H1 (cell line): ENCODE results near the gene CD244. TPM values are rescaled to one million over a fixed set of nuclear protein-coding genes. Genes with fewer than 3 reads are reported as not detected.
A peak's percentile ranks its signal among the peaks of the same experiment; 100 is the strongest.

Experiments
- CTCF ChIA-PET: fragments of 300-600 bp; sonication (Branson Sonifier 250); formaldehyde crosslinking; loops from one replicate; lab custom pipeline; 2021; ENCODE audit not compliant: partially characterized antibody; lab: Charles Lee
- POLR2A ChIA-PET: fragments of 300-600 bp; sonication (Branson Sonifier 250); formaldehyde crosslinking; loops from one replicate; lab custom pipeline; 2021; ENCODE audit warnings: inconsistent platforms; ENCODE audit not compliant: partially characterized antibody; lab: Charles Lee
- DNase-seq, 2 experiments: peaks; one replicate each; pipeline versions ENCODE4 v3.0.0 to v3.0.0-alpha.2; 2010 to 2022; ENCODE audit warnings: low spot score in 2 of 2, low read depth in 1 of 2, mixed read lengths in 1 of 2
- FAIRE-seq: peaks from 2 replicates; lab custom pipeline; 2011; peaks lifted over from hg19 to GRCh38; lab: Jason Lieb, UNC
- H2AFZ ChIP-seq: 2 replicates; pipeline ENCODE4 v1.8.1; 2012; ENCODE audit warnings: low read length, inconsistent platforms
- H2AK5ac ChIP-seq: 2 replicates; pipeline ENCODE4 v1.6.1; 2013; ENCODE audit warnings: low read depth, low read length
- H2BK120ac ChIP-seq: replicated peaks from 2 replicates; pipeline ENCODE3; 2013; ENCODE audit warnings: low read depth, low read length, inconsistent platforms
- H2BK12ac ChIP-seq: 2 replicates; pipeline ENCODE4 v1.6.1; 2013; ENCODE audit warnings: low read depth, low read length
- H2BK15ac ChIP-seq: 2 replicates; pipeline ENCODE4 v1.6.1; 2013; ENCODE audit warnings: low read length
- H2BK20ac ChIP-seq: 2 replicates; pipeline ENCODE4 v1.6.1; 2013; ENCODE audit warnings: low read length
- H2BK5ac ChIP-seq: 2 replicates; pipeline ENCODE4 v1.6.1; 2013; ENCODE audit warnings: low read depth, low read length
- H3K14ac ChIP-seq: 2 replicates; pipeline ENCODE4 v1.6.1; 2013; ENCODE audit warnings: inconsistent platforms; ENCODE audit not compliant: insufficient read length
- H3K18ac ChIP-seq: 2 replicates; pipeline ENCODE4 v1.6.1; 2013; ENCODE audit warnings: low read length; ENCODE audit errors: extremely low read depth
- H3K23ac ChIP-seq: 2 replicates; pipeline ENCODE4 v1.6.1; 2013; ENCODE audit warnings: inconsistent platforms; ENCODE audit not compliant: insufficient read length
- H3K23me2 ChIP-seq: 2 replicates; pipeline ENCODE4 v1.6.1; 2013; ENCODE audit warnings: low read depth, low read length
- H3K27ac ChIP-seq: 2 replicates; pipeline ENCODE4 v1.6.1; 2011; ENCODE audit warnings: low read depth, low read length, inconsistent platforms
- H3K27me3 ChIP-seq, 4 experiments: replicated peaks in 1 of 4; 1 replicate in 1 of 4; 2 replicates in 3 of 4; pipeline versions ENCODE4 v1.6.1 to v1.8.1; 2011 to 2013; ENCODE audit warnings: low read length in 3 of 4, mild to moderate bottlenecking in 3 of 4, inconsistent platforms in 2 of 4, mixed read lengths in 2 of 4, moderate library complexity in 1 of 4; ENCODE audit not compliant: control insufficient read depth in 3 of 4, insufficient read depth in 3 of 4; ENCODE audit errors: extremely low read depth in 1 of 4
- H3K36me3 ChIP-seq, 4 experiments: 2 replicates each; pipeline versions ENCODE4 v1.6.1 to v1.8.1; 2011 to 2013; ENCODE audit warnings: mild to moderate bottlenecking in 4 of 4, low read length in 3 of 4, moderate library complexity in 2 of 4, control low read depth in 1 of 4, inconsistent platforms in 1 of 4; ENCODE audit not compliant: insufficient read depth in 4 of 4, control insufficient read depth in 2 of 4
- H3K4ac ChIP-seq: replicated peaks from 2 replicates; pipeline ENCODE3; 2013; ENCODE audit warnings: low read length, low read depth, mixed read lengths, inconsistent platforms; ENCODE audit not compliant: insufficient read length
- H3K4me1 ChIP-seq, 4 experiments: replicated peaks in 1 of 4; 1 replicate in 1 of 4; 2 replicates in 3 of 4; pipeline versions ENCODE4 v1.6.1 to v1.8.1; 2011 to 2013; ENCODE audit warnings: low read length in 3 of 4, inconsistent platforms in 2 of 4, mixed read lengths in 1 of 4; ENCODE audit not compliant: insufficient read depth in 4 of 4, control insufficient read depth in 3 of 4
- H3K4me2 ChIP-seq, 2 experiments: 2 replicates each; pipeline versions ENCODE4 v1.6.1 to v1.8.1; 2011 to 2013; ENCODE audit warnings: low read depth in 2 of 2, low read length in 2 of 2, control low read depth in 1 of 2, inconsistent platforms in 1 of 2, mild to moderate bottlenecking in 1 of 2; ENCODE audit not compliant: insufficient read depth in 1 of 2
- H3K4me3 ChIP-seq, 4 experiments: fragments of 200-600, 300-600 bp in 1 of 4; sonication (generic), shearing (Covaris generic), sonication (Bioruptor Twin) in 1 of 4; 2 replicates each; pipeline versions ENCODE4 v1.5.1 to v1.8.1; 2011 to 2016; ENCODE audit warnings: low read length in 4 of 4, low read depth in 3 of 4, control low read depth in 2 of 4, inconsistent platforms in 2 of 4, mild to moderate bottlenecking in 2 of 4, mixed read lengths in 1 of 4, moderate library complexity in 1 of 4; ENCODE audit not compliant: insufficient read depth in 2 of 4; ENCODE audit errors: extremely low read depth in 1 of 4
- H3K56ac ChIP-seq: replicated peaks from 2 replicates; pipeline ENCODE3; 2013; ENCODE audit warnings: low read depth, mild to moderate bottlenecking, mixed read lengths, low read length, inconsistent platforms; ENCODE audit not compliant: insufficient read length
- H3K79me1 ChIP-seq: 2 replicates; pipeline ENCODE4 v1.6.1; 2013; ENCODE audit warnings: low read depth, low read length, control low read depth
- H3K79me2 ChIP-seq, 2 experiments: 2 replicates each; pipeline versions ENCODE4 v1.6.1 to v1.8.1; 2012 to 2013; ENCODE audit warnings: low read length in 2 of 2, mild to moderate bottlenecking in 2 of 2, inconsistent platforms in 1 of 2; ENCODE audit not compliant: insufficient read depth in 2 of 2, control insufficient read depth in 1 of 2
- H3K9ac ChIP-seq, 4 experiments: replicated peaks in 1 of 4; 1 replicate in 1 of 4; 2 replicates in 3 of 4; pipeline versions ENCODE4 v1.6.1 to v1.8.1; 2011 to 2013; ENCODE audit warnings: low read depth in 3 of 4, low read length in 3 of 4, control low read depth in 2 of 4, mild to moderate bottlenecking in 2 of 4, moderate library complexity in 2 of 4, inconsistent platforms in 1 of 4; ENCODE audit errors: extremely low read depth in 1 of 4
- H3K9me3 ChIP-seq, 2 experiments: 2 replicates each; pipeline versions ENCODE4 v1.6.1 to v1.8.1; 2012 to 2013; ENCODE audit warnings: mild to moderate bottlenecking in 2 of 2, moderate library complexity in 2 of 2, control low read depth in 1 of 2, inconsistent platforms in 1 of 2, low read depth in 1 of 2, low read length in 1 of 2, mixed read lengths in 1 of 2; ENCODE audit not compliant: insufficient read depth in 2 of 2
- H4K20me1 ChIP-seq, 2 experiments: replicated peaks in 1 of 2; 2 replicates each; pipeline versions ENCODE3 to v1.8.1; 2011 to 2013; ENCODE audit warnings: inconsistent platforms in 2 of 2, low read length in 2 of 2, mild to moderate bottlenecking in 1 of 2; ENCODE audit not compliant: insufficient read depth in 2 of 2, control insufficient read depth in 1 of 2
- H4K5ac ChIP-seq: 2 replicates; pipeline ENCODE4 v1.6.1; 2013; ENCODE audit warnings: low read length, low read depth, mixed read lengths, inconsistent platforms; ENCODE audit not compliant: insufficient read length
- H4K8ac ChIP-seq: 2 replicates; pipeline ENCODE4 v1.8.0; 2013; ENCODE audit warnings: mild to moderate bottlenecking, moderate library complexity, low read length, inconsistent platforms; ENCODE audit not compliant: insufficient read depth; ENCODE audit errors: extremely low read depth
- H4K91ac ChIP-seq: replicated peaks from 2 replicates; pipeline ENCODE3; 2013; ENCODE audit warnings: low read length, mixed read lengths, inconsistent platforms; ENCODE audit not compliant: insufficient read length
- BCL11A ChIP-seq, 2 experiments: IDR thresholded peaks; one replicate each; pipeline ENCODE4 v1.6.1; 2011; ENCODE audit warnings: low read depth in 2 of 2, low read length in 2 of 2, mild to moderate bottlenecking in 2 of 2
- CTCF ChIP-seq, 3 experiments: IDR thresholded peaks; 1 replicate in 2 of 3; 2 replicates in 1 of 3; pipeline versions ENCODE4 v1.5.1 to v1.6.1; 2011; ENCODE audit warnings: low read length in 3 of 3, mild to moderate bottlenecking in 3 of 3, inconsistent platforms in 2 of 3, low read depth in 1 of 3, moderate library complexity in 1 of 3; ENCODE audit not compliant: insufficient read depth in 1 of 3; ENCODE audit errors: control extremely low read depth in 1 of 3
- EZH2 ChIP-seq: fragments of 200-600 bp; sonication (generic); IDR thresholded peaks from 2 replicates; pipeline ENCODE4 v1.7.1; 2012; ENCODE audit warnings: low read depth, mild to moderate bottlenecking, moderate library complexity, low read length, inconsistent platforms; ENCODE audit not compliant: severe bottlenecking
- JUND ChIP-seq: IDR thresholded peaks from 2 replicates; pipeline ENCODE4 v1.6.1; 2011; ENCODE audit warnings: mild to moderate bottlenecking, improper control_type of control experiment, low read length
- POLR2A ChIP-seq, 2 experiments: IDR thresholded peaks; 1 replicate in 1 of 2; 2 replicates in 1 of 2; pipeline ENCODE4 v1.6.1; 2011; ENCODE audit warnings: low read depth in 2 of 2, low read length in 2 of 2, mild to moderate bottlenecking in 2 of 2; ENCODE audit errors: control extremely low read depth in 1 of 2
- SIN3A ChIP-seq, 2 experiments: IDR thresholded peaks in 1 of 2; conservative IDR thresholded peaks in 1 of 2; 2 replicates each; pipeline ENCODE4 v1.6.1; 2011 to 2012; ENCODE audit warnings: low read length in 2 of 2, improper control_type of control experiment in 1 of 2, low read depth in 1 of 2, mild to moderate bottlenecking in 1 of 2
- TAF7 ChIP-seq: optimal IDR thresholded peaks from 2 replicates; pipeline ENCODE3; 2011; ENCODE audit warnings: low read depth, mild to moderate bottlenecking, inconsistent platforms, low read length, moderate library complexity, borderline replicate concordance
- TCF12 ChIP-seq: IDR thresholded peaks from 2 replicates; pipeline ENCODE4 v1.6.1; 2011; ENCODE audit warnings: low read depth, mild to moderate bottlenecking, low read length
- YY1 ChIP-seq: IDR thresholded peaks from 2 replicates; pipeline ENCODE4 v1.6.1; 2011; ENCODE audit warnings: low read depth, mild to moderate bottlenecking, low read length
- ZNF274 ChIP-seq: IDR thresholded peaks from 2 replicates; pipeline ENCODE4 v1.7.0; 2012; ENCODE audit warnings: low read length, borderline replicate concordance; ENCODE audit errors: extremely low read depth
- WGBS, 2 experiments: shearing (Covaris generic) in 1 of 2; methylation state at CpG; one replicate each; pipeline versions ENCODE4 v1.1.6 to v1.1.7; 2013 to 2015; ENCODE audit warnings: low lambda C conversion rate in 2 of 2, mixed read lengths in 2 of 2, inconsistent platforms in 1 of 2, low coverage in 1 of 2, missing lambda C conversion rate in 1 of 2; ENCODE audit not compliant: insufficient replicate concordance in 2 of 2, insufficient coverage in 1 of 2, insufficient read length in 1 of 2; ENCODE audit errors: extremely low coverage in 1 of 2, missing lambda C conversion rate in 1 of 2; 5-methylcytosine and 5-hydroxymethylcytosine counted together
- polyA plus RNA-seq, 7 experiments: library from polyadenylated mRNA; depleted of rRNA in 3 of 7; stranded (reverse) in 5 of 7; unstranded in 2 of 7; fragments of >200 nt in 5 of 7; fragments of 200-250 nt in 2 of 7; gene quantifications; 1 replicate in 5 of 7; 2 replicates in 1 of 7; 4 replicates in 1 of 7; pipeline versions ENCODE4 v1.2.1 to v1.2.3, GENCODE V29; 2011 to 2013; ENCODE audit warnings: missing spikeins in 2 of 7, mixed read lengths in 2 of 7
- total RNA-seq: library from RNA; stranded (reverse); fragmentation: NEBNext Ultra II Directional; extraction: Animal tissue kit (Norgen Biotek cat#: 25700); gene quantifications from 2 replicates; pipeline ENCODE4 v1.2.1, GENCODE V29; 2021

CD244 gene
- total and polyA plus RNA-seq, 2 of the 8 experiments (the other 6 are each of a cell fraction or from before 2014, with no cell fraction given), result not detected

GRCh38 chr1:160836561-160836960, 26.1 kb downstream of the CD244 start:
- whole genome bisulfite sequencing, 2 experiments, result 58% methylated on average over 3 of the region's 3 CpGs; no CpG with 5 or more reads in 1 of the 2 experiments
- no peak overlapping the region for H3K4me2 ChIP-seq
- H4K20me1 ChIP-seq, result no peaks in the 10 kb centered on the region
- no peak overlapping the region for H4K8ac ChIP-seq
- no peaks in the 10 kb centered on the region for H3K36me3 ChIP-seq
- POLR2A ChIA-PET, result no interaction called here
- no peaks in the 10 kb centered on the region for H3K27me3 ChIP-seq
- no peaks in the 10 kb centered on the region for H3K23me2 ChIP-seq
- no peak for TF ChIP-seq ZNF274
- TF ChIP-seq BCL11A (IDR thresholded peaks at IDR 0.05; ENCODE audit: low read depth in 2 of 2, low read length in 2 of 2), result no peak
- TF ChIP-seq EZH2, result no peak
- TF ChIP-seq POLR2A (IDR thresholded peaks at IDR 0.05; ENCODE audit: control extremely low read depth in 1 of 2, low read depth in 2 of 2, low read length in 2 of 2), result no peak
- no peak for TF ChIP-seq CTCF (IDR thresholded peaks at IDR 0.05; ENCODE audit: control extremely low read depth in 1 of 3, insufficient read depth in 1 of 3, low read depth in 1 of 3, low read length in 3 of 3)
- no peak for TF ChIP-seq YY1
- TF ChIP-seq SIN3A (conservative IDR thresholded peaks at IDR 0.05 in 1 of 2, IDR thresholded peaks at IDR 0.05 in 1 of 2; ENCODE audit: low read depth in 1 of 2, low read length in 2 of 2), result no peak
- no peak for TF ChIP-seq TAF7
- TF ChIP-seq JUND, result no peak
- no peak for TF ChIP-seq TCF12
- no peak for FAIRE-seq
- H2AK5ac ChIP-seq, result no peak overlapping the region
- H3K79me1 ChIP-seq, result no peaks in the 10 kb centered on the region
- DNase-seq, result no peak
- no peak overlapping the region for H2BK12ac ChIP-seq
- no peak overlapping the region for H3K9ac ChIP-seq
- H2AFZ ChIP-seq, result peak overlapping the region; percentile 55
- no peak overlapping the region for H3K4me3 ChIP-seq
- peaks cover 0 to 3% (median 0%) of the 10 kb centered on the region in 4 experiments; a peak in 2 of 7 replicates for H3K4me1 ChIP-seq
- no peak overlapping the region for H4K91ac ChIP-seq
- H3K4ac ChIP-seq, result no peak overlapping the region
- no peak overlapping the region for H3K56ac ChIP-seq
- H3K18ac ChIP-seq, result no peak overlapping the region
- no peak overlapping the region for H2BK20ac ChIP-seq
- no peak overlapping the region for H4K5ac ChIP-seq
- H2BK5ac ChIP-seq, result no peak overlapping the region
- H2BK15ac ChIP-seq, result no peak overlapping the region
- H3K14ac ChIP-seq, result no peak overlapping the region
- H3K79me2 ChIP-seq, result no peaks in the 10 kb centered on the region
- H3K23ac ChIP-seq, result no peak overlapping the region
- H3K27ac ChIP-seq, result no peak overlapping the region
- CTCF ChIA-PET, result interaction anchor here (0.6 to 13.0 kb wide), 23 partner anchors 15 to 235 kb away, joined by 3 to 219 read pairs (median 4); partner anchors contain the start of genes CD244, ITLN1 and ITLN2
- no peaks in the 10 kb centered on the region for H3K9me3 ChIP-seq
- no peak overlapping the region for H2BK120ac ChIP-seq
